Activated T-helper 1 cell treated with anti-CD3 and anti-CD28 coated beads, Interleukin-12 subunit alpha, Interleukin-12 subunit beta, Interleukin-2, Interleukin-4 antibody, amounts not matched to agents 30 ng/mL and 10 ng/mL and 1 ng/mL, durations not matched to agents 14 hours and 24 hours and 36 hours (primary cell): ENCODE data around the gene TSPAN9. TPM values are rescaled to one million over a fixed set of nuclear protein-coding genes. Genes with fewer than 3 reads are reported as not detected.

Source experiments
- DNase-seq: peaks from one replicate; pipeline ENCODE4 v3.0.0; 2021; ENCODE audit warnings: low spot score
- H3K27ac Mint-ChIP-seq: one replicate; pipeline ENCODE4 v1.8.0; 2021; ENCODE audit warnings: mild to moderate bottlenecking, mixed read lengths
- H3K27me3 Mint-ChIP-seq: one replicate; pipeline ENCODE4 v1.8.0; 2022; ENCODE audit warnings: mild to moderate bottlenecking, moderate library complexity, mixed read lengths; ENCODE audit not compliant: insufficient read depth
- H3K36me3 Mint-ChIP-seq: one replicate; pipeline ENCODE4 v1.8.0; 2021; ENCODE audit warnings: low read depth, mixed read lengths
- H3K4me1 Mint-ChIP-seq: one replicate; pipeline ENCODE4 v1.8.0; 2021; ENCODE audit warnings: low read depth, mixed read lengths
- H3K4me3 Mint-ChIP-seq: one replicate; pipeline ENCODE4 v1.8.0; 2021; ENCODE audit warnings: mild to moderate bottlenecking, moderate library complexity, mixed read lengths
- H3K9me3 Mint-ChIP-seq: one replicate; pipeline ENCODE4 v1.8.0; 2021; ENCODE audit warnings: mixed read lengths
- intact Hi-C: fragments of 100-400 bp; cut with micrococcal nuclease; formaldehyde crosslinking; loops from one replicate; pipeline ENCODE4 v1.15.1; 2024
- total RNA-seq: library from RNA; stranded (reverse); gene quantifications from 2 replicates; pipeline ENCODE4 v1.2.3, GENCODE V29; 2022

TSPAN9 gene
- total RNA-seq, 1 donor from 2014 or later = 0.44 TPM

DNA sequence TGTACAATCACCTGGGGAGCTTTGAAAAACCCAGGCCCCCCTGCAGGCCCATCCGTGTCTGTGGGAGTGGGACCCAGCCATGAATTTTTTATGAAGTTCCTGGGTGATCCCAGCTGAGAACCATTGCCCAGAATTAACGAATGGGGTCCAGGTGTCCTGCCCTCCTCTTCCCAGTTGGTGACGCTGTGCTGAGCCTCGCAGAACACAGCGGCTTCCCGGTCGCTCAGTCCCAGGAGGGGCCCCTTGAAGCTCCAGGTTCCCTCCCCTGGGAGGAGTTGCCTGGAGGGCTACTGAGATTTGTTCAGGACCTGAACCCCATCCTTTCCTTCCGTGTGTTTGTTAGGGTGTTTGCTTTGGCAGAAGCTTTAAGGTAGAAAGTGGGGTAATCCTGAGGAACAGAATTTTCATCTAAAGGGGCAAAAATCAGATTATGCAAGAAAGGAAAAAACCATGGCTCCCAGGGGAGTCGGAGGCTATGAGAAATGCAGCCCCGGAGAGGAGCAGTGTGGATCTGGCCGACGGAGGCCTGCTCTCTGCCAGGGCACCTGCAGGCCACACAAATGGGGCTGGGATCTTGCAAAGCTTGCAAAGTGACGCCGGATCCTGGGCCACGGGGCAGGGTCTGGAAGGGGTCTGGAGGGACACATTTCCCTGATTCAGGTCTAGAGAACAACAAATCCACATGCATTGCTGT, 249.1 kb downstream of the TSPAN9 start:
- Mint-ChIP-seq H3K4me3 (no peak overlapping the region), H3K9me3 (no peaks in the 10 kb centered on the region), H3K27me3 (peaks cover 2% of the 10 kb centered on the region), H3K36me3 (no peaks in the 10 kb centered on the region), H3K4me1 (no peaks in the 10 kb centered on the region), H3K27ac (no peak overlapping the region)
- no peak for DNase-seq
- intact Hi-C loops = no loop called here

GRCh38 chr12:3326850-3327780, 249.9 kb downstream of the TSPAN9 start:
- Mint-ChIP-seq H3K9me3 (no peaks in the 10 kb centered on the region), H3K27me3 (peaks cover 2% of the 10 kb centered on the region), H3K27ac (no peak overlapping the region), H3K36me3 (no peaks in the 10 kb centered on the region), H3K4me3 (no peak overlapping the region), H3K4me1 (no peaks in the 10 kb centered on the region)
- DNase-seq = no peak
- intact Hi-C loops = no loop called here

GRCh38 chr12:3328081-3328480, 250.9 kb downstream of the TSPAN9 start:
- no peaks in the 10 kb centered on the region for H3K9me3 Mint-ChIP-seq
- no peak overlapping the region for H3K4me3 Mint-ChIP-seq
- intact Hi-C loops = no loop called here
- peaks cover 2% of the 10 kb centered on the region for H3K27me3 Mint-ChIP-seq
- no peaks in the 10 kb centered on the region for H3K4me1 Mint-ChIP-seq
- no peak for DNase-seq
- no peaks in the 10 kb centered on the region for H3K36me3 Mint-ChIP-seq
- no peak overlapping the region for H3K27ac Mint-ChIP-seq

DNA sequence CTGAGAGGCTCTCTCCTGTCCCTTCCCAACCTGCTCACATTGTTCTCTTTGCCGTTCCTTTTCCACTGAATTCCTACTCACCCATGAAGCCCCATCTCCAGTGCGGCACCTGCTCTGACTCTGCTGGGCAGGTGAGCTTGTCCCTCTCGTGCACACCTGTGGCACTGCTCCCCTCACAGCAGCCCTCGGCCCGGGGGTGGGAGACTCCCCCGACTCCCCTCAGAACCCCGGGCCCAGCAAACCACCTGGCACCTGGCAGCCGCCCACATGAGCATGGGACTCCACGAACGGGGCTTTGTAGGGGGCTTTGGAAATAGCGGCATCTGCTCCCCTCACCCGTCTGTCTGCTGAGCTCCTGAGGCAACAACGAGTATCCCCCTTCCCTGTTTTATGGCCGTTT, 251.4 kb downstream of the TSPAN9 start:
- no peak overlapping the region for H3K4me3 Mint-ChIP-seq
- no peak overlapping the region for H3K27ac Mint-ChIP-seq
- H3K36me3 Mint-ChIP-seq = no peaks in the 10 kb centered on the region
- H3K9me3 Mint-ChIP-seq = no peaks in the 10 kb centered on the region
- no peak for DNase-seq
- intact Hi-C loops = no loop called here
- peaks cover 2% of the 10 kb centered on the region for H3K27me3 Mint-ChIP-seq
- no peaks in the 10 kb centered on the region for H3K4me1 Mint-ChIP-seq

DNA sequence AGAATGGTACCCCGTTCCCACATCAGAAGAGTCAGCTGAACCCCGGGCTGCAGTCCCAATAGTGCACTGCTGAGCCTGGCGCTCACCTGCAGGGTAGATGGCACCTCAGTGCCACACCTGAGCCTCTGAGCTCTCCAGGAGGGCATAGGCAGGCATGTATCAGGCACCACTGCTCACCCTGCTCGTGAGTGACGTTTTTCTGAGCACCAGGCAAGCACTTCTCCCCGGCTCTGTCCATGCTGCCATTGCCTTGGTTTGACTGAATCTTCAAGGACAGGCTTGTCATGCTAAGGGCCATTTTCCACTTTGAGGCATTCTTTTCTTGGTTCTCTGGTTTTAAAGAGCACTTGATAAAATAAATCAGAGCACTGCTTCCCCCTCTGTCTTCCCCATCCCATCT, 252.2 kb downstream of the TSPAN9 start:
- H3K27me3 Mint-ChIP-seq = peaks cover 2% of the 10 kb centered on the region
- DNase-seq = no peak
- intact Hi-C loops = no loop called here
- H3K27ac Mint-ChIP-seq = no peak overlapping the region
- no peaks in the 10 kb centered on the region for H3K4me1 Mint-ChIP-seq
- H3K36me3 Mint-ChIP-seq = no peaks in the 10 kb centered on the region
- no peaks in the 10 kb centered on the region for H3K9me3 Mint-ChIP-seq
- no peak overlapping the region for H3K4me3 Mint-ChIP-seq

GRCh38 chr12:3330976-3331510, 253.9 kb downstream of the TSPAN9 start:
- Mint-ChIP-seq H3K27ac (no peak overlapping the region), H3K4me3 (no peak overlapping the region), H3K36me3 (no peaks in the 10 kb centered on the region), H3K9me3 (no peaks in the 10 kb centered on the region), H3K27me3 (peaks cover 2% of the 10 kb centered on the region), H3K4me1 (no peaks in the 10 kb centered on the region)
- intact Hi-C loops = no loop called here
- no peak for DNase-seq

DNA sequence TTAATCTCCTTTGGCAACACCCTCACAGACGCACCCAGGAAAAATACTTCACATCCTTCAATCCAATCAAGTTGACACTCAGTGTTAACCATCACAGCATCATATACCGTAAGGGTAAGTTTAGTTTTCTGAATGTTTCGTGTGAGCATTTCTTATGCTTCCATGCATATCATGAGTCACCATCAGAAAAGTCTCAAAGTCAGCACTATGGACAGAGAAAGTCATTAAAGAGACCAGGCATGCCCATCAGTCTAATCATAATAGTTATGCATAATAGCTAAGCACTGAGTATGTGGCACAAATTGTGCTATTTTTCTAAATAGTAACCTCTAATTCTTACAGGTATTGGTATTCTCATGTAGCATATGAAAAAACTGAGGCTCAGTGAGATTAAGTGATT, 255.0 kb downstream of the TSPAN9 start:
- Mint-ChIP-seq H3K4me1 (no peaks in the 10 kb centered on the region), H3K9me3 (no peaks in the 10 kb centered on the region), H3K4me3 (no peak overlapping the region), H3K27ac (no peak overlapping the region), H3K27me3 (peaks cover 2% of the 10 kb centered on the region), H3K36me3 (no peaks in the 10 kb centered on the region)
- DNase-seq = no peak
- intact Hi-C loops = no loop called here

GRCh38 chr12:3333583-3333982, 256.4 kb downstream of the TSPAN9 start:
- H3K9me3 Mint-ChIP-seq = no peaks in the 10 kb centered on the region
- peaks cover 3% of the 10 kb centered on the region for H3K27me3 Mint-ChIP-seq
- no peak overlapping the region for H3K4me3 Mint-ChIP-seq
- H3K27ac Mint-ChIP-seq = no peak overlapping the region
- no peaks in the 10 kb centered on the region for H3K4me1 Mint-ChIP-seq
- intact Hi-C loops = no loop called here
- DNase-seq = no peak
- no peaks in the 10 kb centered on the region for H3K36me3 Mint-ChIP-seq

- intact Hi-C loops = no loop called here
- DNase-seq = no peak
- H3K4me3 Mint-ChIP-seq = no peak overlapping the region
- peaks cover 2% of the 10 kb centered on the region for H3K27me3 Mint-ChIP-seq
- no peak overlapping the region for H3K27ac Mint-ChIP-seq
- no peaks in the 10 kb centered on the region for H3K4me1 Mint-ChIP-seq
- H3K36me3 Mint-ChIP-seq = no peaks in the 10 kb centered on the region
- no peaks in the 10 kb centered on the region for H3K9me3 Mint-ChIP-seq
Measured at GRCh38 chr12:3333991-3334391, 256.8 kb downstream of the TSPAN9 start.

DNA sequence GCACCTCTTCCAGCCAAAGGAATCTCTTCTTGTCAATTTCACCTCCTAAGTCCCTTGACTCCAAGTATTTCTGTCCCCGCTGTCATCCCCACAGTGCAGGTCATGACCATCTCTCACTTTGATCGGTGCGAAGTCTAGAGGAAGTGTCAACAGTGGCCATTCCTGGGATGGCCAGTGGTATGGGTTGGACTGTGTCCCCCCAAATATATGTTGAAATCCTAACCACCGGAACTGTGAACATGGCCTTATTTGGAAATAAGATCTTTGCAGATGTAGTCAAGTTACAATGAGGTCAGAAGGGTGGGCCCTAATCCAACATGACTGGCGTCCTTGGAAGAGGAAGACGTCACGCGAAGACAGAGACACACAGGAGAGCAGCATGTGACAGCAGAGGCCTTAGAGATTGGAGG, 257.9 kb downstream of the TSPAN9 start:
- DNase-seq = no peak
- Mint-ChIP-seq H3K36me3 (no peaks in the 10 kb centered on the region), H3K27me3 (peaks cover 1% of the 10 kb centered on the region), H3K4me3 (no peak overlapping the region), H3K27ac (no peak overlapping the region), H3K4me1 (no peaks in the 10 kb centered on the region), H3K9me3 (no peaks in the 10 kb centered on the region)
- intact Hi-C loops = no loop called here

Other genes with a start within 250 kb of the TSPAN9 start
- not detected in 2 replicates for gene NRIP2, start 242.3 kb upstream of the TSPAN9 start, total RNA-seq
- 0.17 TPM in 1 of 2 replicates, not detected in the other for gene TEX52, start 220.3 kb upstream of the TSPAN9 start, total RNA-seq
- 72.6 and 75.9 TPM in 2 replicates for gene FOXM1, start 200.2 kb upstream of the TSPAN9 start, total RNA-seq
- gene RHNO1, start 200.2 kb upstream of the TSPAN9 start, total RNA-seq = 43.3 and 48.1 TPM in 2 replicates
- 7.9 and 8.6 TPM in 2 replicates for gene TULP3, start 186.5 kb upstream of the TSPAN9 start, total RNA-seq
- gene TEAD4, start 118.0 kb upstream of the TSPAN9 start, total RNA-seq = 11.5 and 12.1 TPM in 2 replicates